ENCODE measurements around the gene NHERF2. TPM values are rescaled to one million over a fixed set of nuclear protein-coding genes. Genes with fewer than 3 reads are reported as not detected.

Gene NHERF2
- total RNA-seq, 2 experiments from 2014 or later: 4.0 to 5.2 TPM

DNA sequence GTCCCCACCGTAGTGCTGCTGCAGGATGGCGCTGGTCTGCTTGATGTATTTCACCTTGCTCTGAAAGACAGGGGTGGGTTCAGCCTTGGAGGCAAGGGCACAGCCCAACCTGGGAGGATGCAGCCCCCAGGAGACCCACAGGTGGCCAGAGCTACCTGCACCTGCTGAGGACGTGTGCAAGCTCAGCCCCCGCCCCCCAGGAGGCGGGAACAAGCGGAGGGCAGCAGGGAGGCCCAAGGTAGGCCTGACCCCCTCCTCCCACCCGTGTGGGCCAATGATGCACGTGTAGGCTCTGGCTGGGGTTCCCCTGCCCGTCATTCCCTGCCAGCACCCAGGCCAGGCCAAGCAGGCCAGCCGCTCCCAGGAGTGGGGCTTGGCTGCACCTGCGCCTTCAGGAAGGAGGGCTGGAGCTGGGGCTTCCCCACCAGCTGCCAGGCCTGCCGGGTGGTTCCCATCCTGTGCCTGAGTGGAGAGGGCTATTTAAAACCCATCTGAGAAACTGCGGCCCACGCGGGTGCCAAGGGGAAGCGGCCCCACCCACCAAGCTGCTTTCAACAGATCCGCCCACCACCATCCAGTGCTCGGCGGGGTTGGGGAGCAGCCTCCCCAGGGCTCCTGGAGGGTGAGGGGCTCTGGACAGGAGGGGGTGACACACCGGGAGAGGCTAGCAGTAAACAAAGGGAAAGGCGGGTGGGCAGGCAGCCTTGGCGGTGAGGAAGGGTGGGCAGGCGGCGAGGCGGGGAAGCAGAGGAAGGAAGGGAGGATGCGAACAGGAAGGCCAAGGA, 17.2 kb downstream of the NHERF2 start:
- CTCF ChIA-PET: interaction anchor here (1.0 kb wide), 1 partner anchor 97 kb away, joined by 3 read pairs; no protein-coding TSS in a partner anchor
- POLR2A ChIA-PET: interaction anchor here (0.5 kb wide), 1 partner anchor 21 kb away, joined by 8 read pairs; no protein-coding TSS in a partner anchor

DNA sequence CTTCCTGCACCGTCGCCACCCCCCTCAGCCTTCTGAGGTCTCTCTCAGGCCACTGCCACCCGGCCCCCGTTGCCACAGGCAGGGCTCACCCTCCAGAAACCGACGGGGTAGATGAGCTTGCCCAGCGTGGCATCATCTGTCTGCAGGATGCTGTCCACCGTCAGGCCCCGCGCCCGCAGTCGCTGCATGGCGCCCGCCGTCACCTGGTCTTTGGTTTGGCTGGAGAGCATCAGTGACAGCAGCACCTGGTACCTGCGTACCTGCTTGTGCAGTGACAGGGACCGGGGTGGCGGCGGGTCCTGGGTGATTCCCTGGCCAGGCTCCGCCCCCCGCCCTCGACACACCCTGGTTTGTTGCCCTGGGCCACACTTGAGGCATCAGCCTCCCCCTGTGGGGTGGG, 17.8 kb downstream of the NHERF2 start:
- ChIA-PET CTCF (interaction anchor here (1.0 kb wide), 1 partner anchor 96 kb away, joined by 3 read pairs; no protein-coding TSS in a partner anchor), POLR2A (interaction anchor here (0.6 kb wide), 1 partner anchor 207 kb away, joined by 3 read pairs; the partner anchor contains the start of gene ECI1)

DNA sequence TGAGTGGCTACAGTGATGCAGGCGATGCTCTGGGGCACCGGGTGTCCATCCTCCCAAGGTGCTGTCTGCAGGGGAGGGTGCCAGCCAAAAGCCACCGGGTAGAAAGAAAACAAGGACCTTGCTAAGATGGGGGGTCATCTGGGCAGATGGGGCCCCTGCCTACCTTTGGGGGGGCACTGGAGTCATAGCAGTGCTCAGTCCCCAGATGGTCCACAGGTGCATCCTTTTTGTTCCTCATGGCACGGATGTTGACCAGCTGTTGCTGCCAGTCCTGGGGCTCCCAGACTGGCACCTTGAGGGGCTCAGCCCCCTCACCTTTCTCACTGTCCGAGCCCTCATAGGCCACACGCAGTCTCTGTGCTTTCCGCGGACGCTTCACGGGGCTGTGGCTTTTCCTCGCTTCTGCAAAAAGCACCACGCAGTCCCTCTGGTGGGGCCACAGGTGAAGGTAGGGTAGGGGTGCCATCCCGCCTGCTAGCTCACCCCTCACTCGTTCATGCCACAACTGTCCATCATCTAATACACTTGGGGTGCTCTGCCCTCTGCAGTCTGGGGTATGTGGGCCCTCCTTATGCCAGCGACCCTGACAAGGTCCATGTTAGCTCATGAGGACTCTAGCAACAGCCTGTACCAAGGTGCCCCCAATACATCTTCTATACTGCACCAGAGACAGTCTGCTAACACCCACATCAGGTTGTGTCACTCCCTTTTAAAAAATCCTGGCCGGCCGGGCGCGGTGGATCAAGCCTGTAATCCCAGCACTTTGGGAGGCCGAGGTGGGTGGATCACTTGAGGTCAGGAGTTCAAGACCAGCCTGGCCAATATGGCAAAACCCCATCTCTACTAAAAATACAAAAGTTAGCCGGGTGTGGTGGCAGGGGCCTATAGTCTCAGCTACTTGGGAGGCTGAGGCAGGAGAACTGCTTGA, 19.5 kb downstream of the NHERF2 start:
- POLR2A ChIA-PET: no interaction called here

DNA sequence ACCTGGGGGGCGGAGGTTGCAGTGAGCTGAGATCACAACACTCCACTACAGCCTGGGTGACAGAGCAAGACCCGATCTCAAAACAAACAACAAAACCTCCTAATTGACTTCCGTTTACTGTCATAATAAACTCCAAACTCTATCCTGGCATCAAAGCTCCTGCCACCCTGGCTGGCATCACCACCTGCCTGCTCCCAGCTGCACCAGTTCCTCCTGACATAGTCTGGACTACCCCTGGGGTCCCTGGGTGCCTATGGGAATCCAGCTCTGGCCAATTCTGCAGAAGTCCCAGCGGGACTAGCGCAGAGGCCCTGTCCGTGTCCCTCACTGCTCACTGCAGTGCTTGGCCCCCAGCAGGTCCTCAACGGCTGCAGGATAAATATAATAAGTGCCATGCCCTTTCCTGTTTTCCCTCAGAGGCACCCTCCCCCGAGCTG, 20.2 kb downstream of the NHERF2 start:
- POLR2A ChIA-PET: no interaction called here
- CTCF ChIA-PET: interaction anchor here (1.2 to 2.9 kb wide), 6 partner anchors 10 to 94 kb away, joined by 3 to 14 read pairs (median 5); partner anchors contain the start of gene NHERF2

More for the DNA sequence above, 19.5 kb downstream of the NHERF2 start:
- CTCF ChIA-PET: interaction anchor here (1.2 to 2.9 kb wide), 4 partner anchors 9 to 95 kb away, joined by 3 to 14 read pairs (median 5); partner anchors contain the start of gene NHERF2

DNA sequence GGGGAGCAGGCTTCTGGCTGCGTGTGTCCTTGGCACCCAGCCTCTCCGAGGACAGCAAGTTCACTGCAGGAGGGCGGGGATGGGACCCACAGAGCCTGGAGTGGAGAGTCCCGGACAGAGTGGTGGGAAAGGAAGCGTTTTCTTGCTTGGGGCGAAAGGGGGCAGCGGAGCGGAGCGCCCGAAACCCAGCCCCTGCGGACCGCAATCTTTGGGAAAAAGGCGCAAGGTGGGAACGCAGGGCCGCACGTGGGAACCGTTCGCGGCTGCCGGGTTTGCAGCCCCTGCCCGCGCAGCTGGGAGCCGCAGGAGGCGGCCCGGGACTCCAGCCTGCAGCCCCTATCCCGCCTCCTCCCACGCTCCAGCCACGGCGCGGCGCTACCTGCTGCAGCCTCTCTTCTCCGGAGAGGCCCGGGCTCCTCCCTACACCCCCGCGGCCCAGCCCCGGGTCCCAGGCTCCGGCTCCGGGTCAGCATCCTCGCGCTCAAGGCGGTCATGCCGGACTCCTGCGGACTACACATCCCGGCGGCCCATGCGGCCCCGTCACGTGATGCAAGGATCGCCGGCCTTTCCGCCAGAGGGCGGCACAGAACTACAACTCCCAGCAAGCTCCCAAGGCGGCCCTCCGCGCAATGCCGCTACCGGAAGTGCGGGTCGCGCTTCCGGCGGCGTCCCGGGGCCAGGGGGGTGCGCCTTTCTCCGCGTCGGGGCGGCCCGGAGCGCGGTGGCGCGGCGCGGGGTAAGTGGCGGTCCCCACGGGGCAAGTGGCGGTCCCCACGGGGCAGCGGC, 20.8 kb downstream of the NHERF2 start, which contains the start of the genes NTHL1 and TSC2:
TSS of gene NTHL1 (minus strand) at position 505 of the 786 bp plus-strand sequence. CDS start at position 494, 11 bp downstream.
TSS of gene TSC2 (plus strand) at position 656 of the 786 bp plus-strand sequence. CDS start 631 bp downstream, outside the sequence.
- POLR2A ChIA-PET: no interaction called here
- CTCF ChIA-PET: interaction anchor here (1.0 to 2.9 kb wide), 7 partner anchors 9 to 94 kb away, joined by 3 to 14 read pairs (median 4); partner anchors contain the start of gene NHERF2

DNA sequence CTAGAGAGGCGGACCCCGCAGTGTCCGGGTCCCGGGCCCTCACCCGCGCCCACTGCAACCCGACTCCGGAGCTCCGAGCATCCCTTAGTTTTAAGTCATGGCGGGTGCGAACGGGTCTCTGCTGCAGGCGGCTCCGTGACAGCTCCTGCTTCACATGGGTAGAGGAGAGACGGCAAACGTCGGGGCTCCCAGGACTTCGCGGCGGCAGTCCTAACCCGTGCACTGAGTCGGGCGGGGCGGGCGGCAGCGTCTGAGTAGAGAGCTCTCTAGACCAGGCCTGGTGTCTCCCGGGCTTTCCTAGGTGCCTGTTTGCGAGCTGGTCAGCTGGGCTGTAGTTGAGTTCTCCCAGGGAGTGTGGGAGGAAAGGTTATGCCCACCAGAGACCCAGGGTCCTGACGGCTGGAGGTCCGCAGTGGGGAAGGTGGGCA, 21.4 kb downstream of the NHERF2 start:
- CTCF ChIA-PET: interaction anchor here (1.0 to 2.9 kb wide), 5 partner anchors 18 to 93 kb away, joined by 3 to 14 read pairs (median 7); partner anchors contain the start of gene NHERF2
- POLR2A ChIA-PET: no interaction called here

DNA sequence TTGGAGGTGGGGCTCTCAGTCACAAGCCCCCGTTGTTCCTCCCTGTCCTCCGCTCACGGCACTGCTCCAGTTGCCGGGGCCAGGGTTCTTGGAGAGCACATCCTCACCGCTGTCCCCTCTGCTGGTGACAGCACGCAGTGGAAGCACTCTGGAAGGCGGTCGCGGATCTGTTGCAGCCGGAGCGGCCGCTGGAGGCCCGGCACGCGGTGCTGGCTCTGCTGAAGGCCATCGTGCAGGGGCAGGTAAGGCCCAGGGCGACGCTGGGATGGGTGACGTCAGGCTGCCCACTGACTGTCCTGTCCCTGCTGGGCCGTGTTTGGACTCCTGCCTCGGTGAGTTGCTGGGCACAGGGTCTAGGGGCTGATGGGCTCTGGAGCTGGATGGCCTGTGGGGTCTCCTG, 26.5 kb downstream of the NHERF2 start:
- CTCF ChIA-PET: no interaction called here
- POLR2A ChIA-PET: no interaction called here

DNA sequence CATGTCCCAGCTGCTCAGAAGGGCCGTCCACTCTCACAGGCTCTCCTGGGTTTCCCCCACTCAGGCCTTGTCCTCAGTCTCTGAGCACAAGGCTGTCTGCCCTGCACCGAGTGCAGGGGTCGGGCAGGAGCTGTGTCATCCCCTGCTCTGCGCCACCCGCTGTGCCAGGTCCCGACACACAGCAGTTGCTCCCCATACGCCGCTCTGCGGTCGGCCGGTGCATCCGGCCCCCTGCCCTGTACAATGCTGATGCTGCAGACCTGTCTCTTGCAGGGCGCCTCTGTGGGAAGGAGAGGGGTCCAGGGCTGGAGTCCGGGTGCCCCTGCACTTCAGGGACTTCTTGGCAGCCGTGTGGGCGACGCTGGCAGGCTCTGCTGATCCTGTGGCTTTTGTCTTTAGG, 27.2 kb downstream of the NHERF2 start:
- CTCF ChIA-PET: no interaction called here
- POLR2A ChIA-PET: no interaction called here

DNA sequence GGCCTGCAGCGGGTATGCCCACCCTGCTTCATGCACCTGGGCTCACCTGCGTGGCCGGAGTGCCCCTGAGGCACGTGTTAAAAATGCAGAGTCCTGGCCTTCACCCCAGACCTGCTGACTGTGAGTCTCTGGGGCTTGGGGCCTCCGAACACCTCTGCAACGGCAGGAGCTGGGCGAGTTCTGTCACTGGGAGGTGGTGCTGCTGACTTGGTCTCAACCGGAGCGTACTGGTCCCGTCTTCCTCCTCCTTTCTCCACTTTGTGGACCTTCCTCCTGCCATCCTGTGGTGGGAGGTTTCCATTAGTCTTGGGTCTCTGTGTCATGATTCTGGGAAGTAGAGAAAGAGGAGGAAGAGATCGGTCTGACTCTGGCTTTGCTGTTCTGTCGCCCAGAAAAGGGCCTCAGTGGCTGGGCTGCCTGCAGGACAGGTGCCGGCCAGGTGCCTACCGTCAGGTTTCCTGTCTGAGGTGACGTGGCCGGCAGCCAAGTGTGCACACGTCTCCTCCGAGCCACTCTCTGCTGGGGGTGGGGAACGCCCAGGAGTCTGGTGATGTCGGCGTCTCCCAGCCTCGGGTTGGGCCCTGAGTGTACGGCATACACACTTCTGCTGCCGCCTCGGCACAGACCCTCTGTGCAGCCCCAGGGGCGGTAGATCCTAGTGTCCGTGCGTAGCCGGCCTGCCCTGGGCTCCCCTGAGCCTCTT, 28.0 kb downstream of the NHERF2 start:
- CTCF ChIA-PET: interaction anchor here (0.8 kb wide), 1 partner anchor 38 kb away, joined by 3 read pairs; no protein-coding TSS in a partner anchor
- POLR2A ChIA-PET: no interaction called here

DNA sequence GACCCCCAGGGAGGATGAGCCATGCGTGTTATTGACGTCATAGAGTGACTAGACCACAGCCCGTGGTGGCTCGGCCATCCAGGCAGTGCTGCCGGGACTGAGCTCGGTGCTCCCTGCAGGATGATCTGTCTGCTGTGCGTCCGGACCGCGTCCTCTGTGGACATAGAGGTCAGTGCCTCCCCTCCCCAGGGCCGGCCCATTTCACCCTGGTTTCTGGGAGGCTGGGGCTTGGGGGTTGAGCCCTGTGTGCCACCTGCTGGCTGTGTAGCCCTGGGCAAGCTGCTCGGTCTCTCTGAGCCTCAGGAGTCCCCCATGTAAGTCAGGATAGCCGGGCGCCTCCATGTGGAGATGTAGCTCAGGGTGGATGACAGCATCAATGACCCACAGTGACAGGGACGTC, 29.4 kb downstream of the NHERF2 start:
- POLR2A ChIA-PET: no interaction called here
- CTCF ChIA-PET: no interaction called here

DNA sequence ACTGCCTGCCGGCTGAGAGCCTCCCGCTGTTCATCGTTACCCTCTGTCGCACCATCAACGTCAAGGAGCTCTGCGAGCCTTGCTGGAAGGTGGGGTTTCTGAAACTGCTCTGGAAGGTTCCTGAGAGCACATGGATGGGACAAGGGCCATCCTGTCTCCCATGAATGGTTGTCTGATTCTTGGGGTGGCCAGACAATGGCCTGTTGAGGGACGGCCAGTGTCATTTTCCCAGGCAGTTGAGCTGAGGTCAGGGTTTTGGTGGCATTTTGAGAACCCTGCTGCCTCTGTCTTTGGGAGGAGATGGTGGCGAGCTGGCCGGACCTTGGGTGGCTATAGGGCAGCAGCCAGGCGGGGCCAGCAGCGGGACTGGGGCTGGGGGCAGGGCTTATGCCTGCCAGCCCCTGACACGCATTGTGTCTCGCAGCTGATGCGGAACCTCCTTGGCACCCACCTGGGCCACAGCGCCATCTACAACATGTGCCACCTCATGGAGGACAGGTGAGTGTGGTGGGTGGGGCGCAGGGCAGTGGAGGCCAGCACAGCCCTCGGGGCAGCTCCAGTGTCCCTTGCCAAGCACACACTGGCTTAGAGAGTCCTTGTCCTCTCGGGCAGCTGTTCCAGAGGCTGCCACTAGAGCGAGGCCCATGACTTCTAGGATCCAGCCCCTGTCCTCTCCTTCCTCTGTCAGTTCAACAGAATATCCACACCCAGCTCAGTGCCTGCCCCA, 30.1 kb downstream of the NHERF2 start:
- POLR2A ChIA-PET: no interaction called here
- CTCF ChIA-PET: interaction anchor here (0.9 kb wide), 1 partner anchor 10 kb away, joined by 3 read pairs; no protein-coding TSS in a partner anchor

DNA sequence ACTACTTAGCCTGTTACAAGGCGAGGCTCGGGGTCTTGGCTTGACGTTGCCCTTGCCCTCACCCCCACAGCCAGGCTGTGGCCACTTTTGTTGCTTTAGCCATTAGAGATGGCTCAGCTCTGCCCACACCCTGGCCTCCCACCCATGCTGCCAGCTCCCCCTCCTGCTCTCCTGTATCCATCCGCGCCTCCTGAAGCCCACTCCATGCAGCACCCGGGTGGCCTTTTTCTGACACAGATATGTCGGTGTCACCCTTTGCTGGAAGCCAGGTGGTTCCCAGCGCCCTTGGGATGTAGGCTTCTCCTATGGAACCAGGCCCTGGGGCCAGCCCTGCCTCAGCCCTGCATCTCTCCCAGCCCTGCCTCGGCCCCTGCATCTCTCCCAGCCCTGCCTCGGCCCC, 30.7 kb downstream of the NHERF2 start:
- POLR2A ChIA-PET: no interaction called here
- CTCF ChIA-PET: interaction anchor here (0.9 kb wide), 1 partner anchor 11 kb away, joined by 3 read pairs; no protein-coding TSS in a partner anchor

DNA sequence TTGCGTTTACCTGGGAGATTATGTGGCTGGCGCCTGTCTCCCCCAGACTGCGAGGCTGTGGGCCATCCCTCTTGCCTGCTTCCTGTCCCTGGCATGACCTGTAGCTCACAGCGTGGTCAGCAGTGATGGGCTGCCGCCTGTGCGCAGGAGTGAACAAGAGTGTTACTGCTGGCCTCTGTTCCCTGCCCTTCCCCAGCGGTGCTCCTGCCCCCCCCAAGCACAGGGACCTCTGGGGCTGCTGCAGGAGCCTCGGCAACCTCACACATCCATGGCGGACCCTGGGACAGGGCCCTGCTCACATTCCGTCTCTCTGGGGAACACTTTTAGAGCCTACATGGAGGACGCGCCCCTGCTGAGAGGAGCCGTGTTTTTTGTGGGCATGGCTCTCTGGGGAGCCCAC, 31.7 kb downstream of the NHERF2 start:
- CTCF ChIA-PET: interaction anchor here (0.7 to 0.8 kb wide), 2 partner anchors 34 to 36 kb away, joined by 3 read pairs; no protein-coding TSS in a partner anchor
- POLR2A ChIA-PET: no interaction called here

DNA sequence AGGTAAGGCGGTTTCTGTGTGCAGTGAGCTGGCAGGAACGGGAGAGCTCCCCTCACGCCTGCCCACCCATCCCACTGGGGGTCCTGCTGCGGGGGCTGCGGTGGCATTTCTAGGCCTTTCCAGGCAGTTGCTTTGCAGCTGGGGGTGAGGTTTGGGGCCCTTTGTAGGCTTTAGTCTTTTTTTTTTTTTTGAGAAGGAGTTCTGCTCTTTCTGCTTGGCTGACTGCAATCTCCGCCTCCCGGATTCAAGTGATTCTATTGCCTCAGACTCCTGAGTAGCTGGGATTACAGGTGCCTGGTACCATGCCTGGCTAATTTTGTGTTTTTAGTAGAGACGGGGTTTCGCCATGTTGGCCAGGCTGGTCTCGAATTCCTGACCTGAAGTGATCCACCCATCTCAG, 32.2 kb downstream of the NHERF2 start:
- CTCF ChIA-PET: interaction anchor here (0.7 to 0.8 kb wide), 2 partner anchors 34 to 36 kb away, joined by 3 read pairs; no protein-coding TSS in a partner anchor
- POLR2A ChIA-PET: interaction anchor here (0.6 kb wide), 1 partner anchor 16 kb away, joined by 4 read pairs; no protein-coding TSS in a partner anchor

DNA sequence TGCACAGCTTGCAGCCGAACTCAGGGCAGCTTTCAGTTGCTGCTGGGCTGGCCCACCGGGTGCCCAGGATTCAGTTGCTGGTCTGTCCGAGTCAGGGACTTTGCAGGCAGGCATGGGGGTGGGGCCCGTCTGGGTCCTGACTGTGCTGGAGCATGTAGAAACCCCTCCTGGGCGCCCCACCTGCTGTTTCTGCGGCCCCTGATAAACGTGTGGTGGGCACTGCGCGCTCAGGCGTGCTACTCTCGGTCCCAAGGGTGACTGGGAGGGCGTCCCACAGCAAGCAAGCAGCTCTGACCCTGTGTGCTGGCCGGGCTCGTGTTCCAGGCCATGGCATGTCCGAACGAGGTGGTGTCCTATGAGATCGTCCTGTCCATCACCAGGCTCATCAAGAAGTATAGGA, 33.6 kb downstream of the NHERF2 start:
- POLR2A ChIA-PET: no interaction called here
- CTCF ChIA-PET: no interaction called here

DNA sequence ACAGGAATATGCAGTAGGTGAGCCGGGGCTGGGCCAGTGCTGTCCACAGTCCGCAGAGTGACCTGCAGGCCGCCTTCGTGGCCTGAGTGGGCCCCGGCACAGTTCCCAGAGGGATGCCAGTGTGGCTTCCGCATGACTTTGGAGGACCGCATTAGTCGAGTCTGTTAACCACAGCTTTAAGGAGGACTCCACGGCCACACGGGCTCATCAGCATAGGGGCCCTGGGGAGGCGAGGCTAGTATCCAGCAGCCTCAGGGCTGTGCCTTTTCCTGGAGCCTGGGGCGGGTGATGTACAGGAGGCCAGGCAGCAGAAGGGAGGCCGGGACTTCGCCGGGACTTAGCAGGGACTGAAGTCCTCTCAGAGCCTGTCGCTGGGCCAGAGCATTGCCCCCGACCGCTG, 34.3 kb downstream of the NHERF2 start:
- ChIA-PET POLR2A (no interaction called here), CTCF (no interaction called here)

DNA sequence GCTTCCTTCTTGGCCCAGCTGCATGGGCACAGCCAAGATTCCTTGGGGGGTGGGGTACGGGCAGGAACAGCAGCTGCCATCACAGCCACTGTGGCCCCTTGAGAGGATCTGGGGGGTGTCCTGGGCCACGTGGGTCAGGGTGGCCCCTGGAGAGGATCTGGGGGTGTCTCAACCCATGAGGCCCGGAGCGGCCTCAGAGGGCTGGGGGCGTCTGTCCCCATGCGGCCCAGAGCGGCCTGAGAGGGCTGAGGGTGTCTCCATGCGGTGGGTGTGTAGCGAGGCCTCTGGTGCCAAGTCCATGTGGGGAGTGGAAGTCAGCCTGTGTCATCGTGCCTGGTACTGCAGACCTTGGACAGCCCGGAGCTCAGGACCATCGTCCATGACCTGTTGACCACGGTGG, 34.8 kb downstream of the NHERF2 start:
- POLR2A ChIA-PET: no interaction called here
- CTCF ChIA-PET: interaction anchor here (0.6 kb wide), 1 partner anchor 283 kb away, joined by 3 read pairs; no protein-coding TSS in a partner anchor

Measured in activated CD8-positive, alpha-beta memory T cell treated with anti-CD3 and anti-CD28 coated beads for 36 hours (primary cell).